Measurements from ENCODE around the gene ZNF197. TPM values are rescaled to one million over a fixed set of nuclear protein-coding genes. Genes with fewer than 3 reads are reported as not detected.

Gene ZNF197
- total RNA-seq, 1 experiment from 2014 or later, result 7.0 TPM

DNA sequence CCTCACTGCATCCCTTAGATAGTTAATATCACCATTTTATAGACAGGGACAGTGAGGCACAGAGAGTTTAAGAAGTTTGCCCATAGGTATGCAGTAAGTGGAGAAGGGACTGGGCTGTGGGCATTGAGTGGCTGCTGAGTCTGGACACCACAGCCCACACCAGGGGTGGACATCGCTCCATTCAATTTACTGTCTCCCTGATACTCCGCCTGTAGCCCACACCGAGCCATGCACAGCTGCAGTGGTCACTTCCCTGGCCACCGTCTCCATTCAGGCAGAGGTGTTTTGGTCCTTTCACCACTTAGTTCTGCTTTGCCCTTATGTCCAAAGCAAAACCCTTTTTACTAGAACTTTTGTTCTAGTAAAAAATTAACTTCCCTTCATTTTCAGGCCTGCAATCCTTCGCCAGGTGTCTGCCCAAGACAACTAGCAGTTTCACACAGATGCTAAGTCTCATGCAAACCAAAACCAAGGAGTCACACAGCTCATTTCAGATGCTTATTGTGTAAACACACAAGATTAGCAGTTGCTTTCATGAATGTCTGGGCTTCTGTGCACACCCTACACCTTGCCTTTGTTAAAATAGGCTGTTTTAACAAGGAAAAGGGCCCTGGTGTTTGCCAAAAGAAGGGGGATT is 53.8 kb downstream of the ZNF197 start:
- TF ChIP-seq, protein P1, sequence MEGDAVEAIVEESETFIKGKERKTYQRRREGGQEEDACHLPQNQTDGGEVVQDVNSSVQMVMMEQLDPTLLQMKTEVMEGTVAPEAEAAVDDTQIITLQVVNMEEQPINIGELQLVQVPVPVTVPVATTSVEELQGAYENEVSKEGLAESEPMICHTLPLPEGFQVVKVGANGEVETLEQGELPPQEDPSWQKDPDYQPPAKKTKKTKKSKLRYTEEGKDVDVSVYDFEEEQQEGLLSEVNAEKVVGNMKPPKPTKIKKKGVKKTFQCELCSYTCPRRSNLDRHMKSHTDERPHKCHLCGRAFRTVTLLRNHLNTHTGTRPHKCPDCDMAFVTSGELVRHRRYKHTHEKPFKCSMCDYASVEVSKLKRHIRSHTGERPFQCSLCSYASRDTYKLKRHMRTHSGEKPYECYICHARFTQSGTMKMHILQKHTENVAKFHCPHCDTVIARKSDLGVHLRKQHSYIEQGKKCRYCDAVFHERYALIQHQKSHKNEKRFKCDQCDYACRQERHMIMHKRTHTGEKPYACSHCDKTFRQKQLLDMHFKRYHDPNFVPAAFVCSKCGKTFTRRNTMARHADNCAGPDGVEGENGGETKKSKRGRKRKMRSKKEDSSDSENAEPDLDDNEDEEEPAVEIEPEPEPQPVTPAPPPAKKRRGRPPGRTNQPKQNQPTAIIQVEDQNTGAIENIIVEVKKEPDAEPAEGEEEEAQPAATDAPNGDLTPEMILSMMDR (IDR thresholded peaks at IDR 0.05), result no peak
- TF ChIP-seq, protein P2, sequence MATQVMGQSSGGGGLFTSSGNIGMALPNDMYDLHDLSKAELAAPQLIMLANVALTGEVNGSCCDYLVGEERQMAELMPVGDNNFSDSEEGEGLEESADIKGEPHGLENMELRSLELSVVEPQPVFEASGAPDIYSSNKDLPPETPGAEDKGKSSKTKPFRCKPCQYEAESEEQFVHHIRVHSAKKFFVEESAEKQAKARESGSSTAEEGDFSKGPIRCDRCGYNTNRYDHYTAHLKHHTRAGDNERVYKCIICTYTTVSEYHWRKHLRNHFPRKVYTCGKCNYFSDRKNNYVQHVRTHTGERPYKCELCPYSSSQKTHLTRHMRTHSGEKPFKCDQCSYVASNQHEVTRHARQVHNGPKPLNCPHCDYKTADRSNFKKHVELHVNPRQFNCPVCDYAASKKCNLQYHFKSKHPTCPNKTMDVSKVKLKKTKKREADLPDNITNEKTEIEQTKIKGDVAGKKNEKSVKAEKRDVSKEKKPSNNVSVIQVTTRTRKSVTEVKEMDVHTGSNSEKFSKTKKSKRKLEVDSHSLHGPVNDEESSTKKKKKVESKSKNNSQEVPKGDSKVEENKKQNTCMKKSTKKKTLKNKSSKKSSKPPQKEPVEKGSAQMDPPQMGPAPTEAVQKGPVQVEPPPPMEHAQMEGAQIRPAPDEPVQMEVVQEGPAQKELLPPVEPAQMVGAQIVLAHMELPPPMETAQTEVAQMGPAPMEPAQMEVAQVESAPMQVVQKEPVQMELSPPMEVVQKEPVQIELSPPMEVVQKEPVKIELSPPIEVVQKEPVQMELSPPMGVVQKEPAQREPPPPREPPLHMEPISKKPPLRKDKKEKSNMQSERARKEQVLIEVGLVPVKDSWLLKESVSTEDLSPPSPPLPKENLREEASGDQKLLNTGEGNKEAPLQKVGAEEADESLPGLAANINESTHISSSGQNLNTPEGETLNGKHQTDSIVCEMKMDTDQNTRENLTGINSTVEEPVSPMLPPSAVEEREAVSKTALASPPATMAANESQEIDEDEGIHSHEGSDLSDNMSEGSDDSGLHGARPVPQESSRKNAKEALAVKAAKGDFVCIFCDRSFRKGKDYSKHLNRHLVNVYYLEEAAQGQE (IDR thresholded peaks at IDR 0.05; ENCODE audit: insufficient read depth in 1 of 2, low read depth in 2 of 2, low read length in 1 of 2), result no peak
- TF ChIP-seq SIN3A (IDR thresholded peaks at IDR 0.05; ENCODE audit: borderline replicate concordance, insufficient read depth, low read depth, low read length) (no peak), TCF7L2 (IDR thresholded peaks at IDR 0.05; ENCODE audit: low read depth, low read length) (no peak), POLR2AphosphoS5 (IDR thresholded peaks at IDR 0.05; ENCODE audit: low read depth, low read length) (no peak)
- H3K27me3 ChIP-seq (ENCODE audit: control insufficient read depth, insufficient read depth, low read length), result no peaks in the 10 kb centered on the region
- DNase-seq (ENCODE audit: low read depth, low spot score), result no peak
- no peak overlapping the region for H3K27ac ChIP-seq (ENCODE audit: low read length)
- H3K4me1 ChIP-seq (ENCODE audit: control insufficient read depth, insufficient read depth, low read length), result no peaks in the 10 kb centered on the region
- in situ Hi-C loops (cut with HindIII; ENCODE audit: low pct_unique_long_range_greater_than_20kb, low sequenced_read_pairs) (no loop called here), intact Hi-C loops (cut with micrococcal nuclease; ENCODE audit: unreplicated experiment) (no loop called here)
- BruUV-seq (replicated peaks), result no TSS peak
- H3K4me3 ChIP-seq (ENCODE audit: low read depth in 2 of 2, low read length in 2 of 2), result no peak overlapping the region
- H3K36me3 ChIP-seq (ENCODE audit: control insufficient read depth, insufficient read depth, low read length), result no peaks in the 10 kb centered on the region
- POLR2A ChIA-PET, result no interaction called here
- CTCF ChIA-PET, result no interaction called here
- ATAC-seq, result no peak
- H3K9me3 ChIP-seq (ENCODE audit: control insufficient read depth, insufficient read depth, low read depth, low read length), result no peaks in the 10 kb centered on the region

- no peak overlapping the region for H3K27ac ChIP-seq (ENCODE audit: low read length)
- TF ChIP-seq, protein P1 (IDR thresholded peaks at IDR 0.05), result no peak
- TF ChIP-seq, protein P2 (IDR thresholded peaks at IDR 0.05; ENCODE audit: insufficient read depth in 1 of 2, low read depth in 2 of 2, low read length in 1 of 2), result no peak
- TF ChIP-seq POLR2AphosphoS5 (IDR thresholded peaks at IDR 0.05; ENCODE audit: low read depth, low read length) (no peak), TCF7L2 (IDR thresholded peaks at IDR 0.05; ENCODE audit: low read depth, low read length) (no peak), SIN3A (IDR thresholded peaks at IDR 0.05; ENCODE audit: borderline replicate concordance, insufficient read depth, low read depth, low read length) (no peak)
- in situ Hi-C loops (cut with HindIII; ENCODE audit: low pct_unique_long_range_greater_than_20kb, low sequenced_read_pairs) (no loop called here), intact Hi-C loops (cut with micrococcal nuclease; ENCODE audit: unreplicated experiment) (no loop called here)
- no peaks in the 10 kb centered on the region for H3K27me3 ChIP-seq (ENCODE audit: control insufficient read depth, insufficient read depth, low read length)
- H3K9me3 ChIP-seq (ENCODE audit: control insufficient read depth, insufficient read depth, low read depth, low read length), result no peaks in the 10 kb centered on the region; the same call in 1 of the 2 replicates
- BruUV-seq (replicated peaks), result no TSS peak
- H3K4me1 ChIP-seq (ENCODE audit: control insufficient read depth, insufficient read depth, low read length), result no peaks in the 10 kb centered on the region
- no peaks in the 10 kb centered on the region for H3K36me3 ChIP-seq (ENCODE audit: control insufficient read depth, insufficient read depth, low read length)
- ATAC-seq (no peak), DNase-seq (ENCODE audit: low read depth, low spot score) (no peak)
- POLR2A ChIA-PET, result interaction anchor here (0.5 kb wide), 1 partner anchor 781 kb away, joined by 8 read pairs; no protein-coding TSS in a partner anchor
- CTCF ChIA-PET, result no interaction called here
- no peak overlapping the region for H3K4me3 ChIP-seq (ENCODE audit: low read depth in 2 of 2, low read length in 2 of 2)
Observed at GRCh38 chr3:44680921-44681455, 56.2 kb downstream of the ZNF197 start.
